ENCODE data around the gene PIP4K2C. TPM values are rescaled to one million over a fixed set of nuclear protein-coding genes. Genes with fewer than 3 reads are reported as not detected.

PIP4K2C gene
- total and polyA plus RNA-seq, 2 of the 4 experiments (the other 2 are of a cell fraction), result 12.5 to 23.1 TPM

GRCh38 chr12:57629897-57630471 lies 39.0 kb downstream of the PIP4K2C start:
- peaks cover 4% of the 10 kb centered on the region; the same call in 1 of the 2 replicates for H3K9me1 ChIP-seq (ENCODE audit: insufficient read depth, low read length)
- no TSS peak for BruUV-seq (replicated peaks)
- H4K5ac ChIP-seq (ENCODE audit: low read depth, low read length), result no peak overlapping the region
- H3K36me3 ChIP-seq (ENCODE audit: control insufficient read depth, insufficient read depth, low read length), result peaks cover 2% of the 10 kb centered on the region; the same call in 1 of the 2 replicates
- no peak overlapping the region for H2AK5ac ChIP-seq (ENCODE audit: low read depth, low read length)
- in situ Hi-C loops (cut with MboI; ENCODE audit: low sequenced_read_pairs) (no loop called here), dilution Hi-C loops (cut with HindIII; ENCODE audit: low sequenced_read_pairs, unreplicated experiment) (no loop called here), intact Hi-C loops (cut with micrococcal nuclease) (no loop called here)
- no peaks in the 10 kb centered on the region for H3K9me3 ChIP-seq (ENCODE audit: control insufficient read depth, insufficient read depth, low read length)
- H3K9ac ChIP-seq (ENCODE audit: low read depth, low read length), result no peak overlapping the region
- H3K79me1 ChIP-seq (ENCODE audit: low read depth in 1 of 2, low read length in 2 of 2), result no peaks in the 10 kb centered on the region
- no peak overlapping the region for H3K4me3 ChIP-seq (ENCODE audit: insufficient read depth, low read depth, low read length)
- no CpG with 5 or more reads among the region's 5 CpGs for WGBS, 2 experiments (ENCODE audit: extremely low coverage in 2 of 2, insufficient read length in 1 of 2)
- no peak overlapping the region for H2BK15ac ChIP-seq (ENCODE audit: low read depth, low read length)
- no peak overlapping the region for H3K23ac ChIP-seq (ENCODE audit: low read depth, low read length)
- no peak overlapping the region for H2AK9ac ChIP-seq (replicated peaks; ENCODE audit: low read depth, low read length, poor library complexity)
- H3K4me1 ChIP-seq (ENCODE audit: control insufficient read depth, insufficient read depth, low read length), result peaks cover 2% of the 10 kb centered on the region; the same call in 1 of the 2 replicates
- TF ChIP-seq MAFK (IDR thresholded peaks at IDR 0.05; ENCODE audit: low read depth, low read length) (no peak), NFE2L2 (IDR thresholded peaks at IDR 0.05; ENCODE audit: low read depth, low read length) (no peak), RFX5 (IDR thresholded peaks at IDR 0.05; ENCODE audit: low read depth, low read length) (no peak), CTCF (conservative IDR thresholded peaks at IDR 0.05; ENCODE audit: low read depth, low read length) (no peak), RCOR1 (IDR thresholded peaks at IDR 0.05; ENCODE audit: insufficient replicate concordance, low read length) (no peak), RAD21 (IDR thresholded peaks at IDR 0.05; ENCODE audit: low read length) (no peak), ELK1 (IDR thresholded peaks at IDR 0.05; ENCODE audit: borderline replicate concordance, low read depth, low read length) (no peak), MXI1 (IDR thresholded peaks at IDR 0.05; ENCODE audit: borderline replicate concordance, low read depth, low read length) (no peak), CHD1 (IDR thresholded peaks at IDR 0.05; ENCODE audit: low read depth, low read length) (no peak), BHLHE40 (IDR thresholded peaks at IDR 0.05; ENCODE audit: low read depth, low read length) (no peak), SMC3 (IDR thresholded peaks at IDR 0.05; ENCODE audit: low read depth, low read length) (no peak), POLR2A (IDR thresholded peaks at IDR 0.05; ENCODE audit: low read depth, low read length) (no peak), FOS (IDR thresholded peaks at IDR 0.05; ENCODE audit: low read depth, low read length) (no peak), CEBPB (IDR thresholded peaks at IDR 0.05; ENCODE audit: low read depth, low read length) (no peak), MAZ (IDR thresholded peaks at IDR 0.05; ENCODE audit: borderline replicate concordance, low read depth, low read length) (no peak), USF2 (IDR thresholded peaks at IDR 0.05; ENCODE audit: low read depth, low read length) (no peak)
- no peak overlapping the region for H2BK5ac ChIP-seq (ENCODE audit: low read depth, low read length, poor library complexity, severe bottlenecking)
- no peak overlapping the region for H3K27ac ChIP-seq (ENCODE audit: insufficient read depth, low read length)
- no peak overlapping the region for H2BK20ac ChIP-seq (ENCODE audit: low read depth, low read length)
- ChIA-PET POLR2A (ENCODE audit: unreplicated experiment) (no interaction called here), CTCF (no interaction called here)
- no peak overlapping the region for H4K91ac ChIP-seq (ENCODE audit: insufficient read depth, low read depth, low read length)
- DNase-seq, result no peak
- H2AFZ ChIP-seq (replicated peaks; ENCODE audit: low read length, poor library complexity), result no peak overlapping the region
- H3K14ac ChIP-seq (replicated peaks; ENCODE audit: low read depth, low read length), result no peak overlapping the region
- no peak overlapping the region for H3K4me2 ChIP-seq (ENCODE audit: low read depth, low read length)
- no peak for ATAC-seq (ENCODE audit: low read depth)
- H4K20me1 ChIP-seq (ENCODE audit: insufficient read depth, low read length), result no peaks in the 10 kb centered on the region; the same call in 1 of the 2 replicates
- H3K56ac ChIP-seq (ENCODE audit: extremely low read depth, insufficient read depth, low read length), result no peak overlapping the region
- H3K18ac ChIP-seq (ENCODE audit: low read depth, low read length), result no peak overlapping the region
- H4K8ac ChIP-seq (ENCODE audit: low read depth in 2 of 2, low read length in 2 of 2), result no peak overlapping the region
- no peak overlapping the region for H2BK120ac ChIP-seq (ENCODE audit: low read depth, low read length)
- no peak overlapping the region for H3K4ac ChIP-seq (ENCODE audit: low read depth, low read length)
- H3K27me3 ChIP-seq (ENCODE audit: control insufficient read depth, insufficient read depth, low read length), result peaks cover 60% of the 10 kb centered on the region

Data from IMR-90 (cell line).